Activated CD4-positive, alpha-beta T cell treated with anti-CD3 and anti-CD28 coated beads, Interleukin-2, amount 10 ng/mL, durations not matched to agents 7 days and 5 days (primary cell): Measurements from ENCODE around the gene RYR1. TPM values are rescaled to one million over a fixed set of nuclear protein-coding genes. Genes with fewer than 3 reads are reported as not detected.

Source experiments
- CTCF ChIA-PET: fragments of 350-600 bp; sonication (Branson Sonifier 250); formaldehyde crosslinking; loops from one replicate; lab custom pipeline; 2021; ENCODE audit warnings: antibody characterized with exemption; lab: Charles Lee
- POLR2A ChIA-PET: fragments of 350-600 bp; sonication (Branson Sonifier 250); formaldehyde crosslinking; loops from one replicate; lab custom pipeline; 2021; ENCODE audit warnings: antibody characterized with exemption; lab: Charles Lee
- DNase-seq: peaks from one replicate; pipeline ENCODE4 v3.0.0-alpha.2; 2020
- H3K27ac Mint-ChIP-seq: one replicate; pipeline ENCODE4 v1.8.0; 2021; ENCODE audit warnings: mild to moderate bottlenecking, moderate library complexity, mixed read lengths
- H3K27me3 Mint-ChIP-seq: one replicate; pipeline ENCODE4 v1.8.0; 2021; ENCODE audit warnings: mixed read lengths
- H3K36me3 Mint-ChIP-seq: one replicate; pipeline ENCODE4 v1.8.0; 2021; ENCODE audit warnings: low read depth, mixed read lengths
- H3K4me1 Mint-ChIP-seq: one replicate; pipeline ENCODE4 v1.8.0; 2021; ENCODE audit warnings: mixed read lengths
- H3K4me3 Mint-ChIP-seq: one replicate; pipeline ENCODE4 v1.8.0; 2021; ENCODE audit warnings: mild to moderate bottlenecking, moderate library complexity, mixed read lengths
- H3K9me3 Mint-ChIP-seq: one replicate; pipeline ENCODE4 v1.8.0; 2021; ENCODE audit warnings: mixed read lengths
- total RNA-seq, 2 experiments: library from RNA; stranded (reverse); gene quantifications; one replicate each; pipeline ENCODE4 v1.2.3, GENCODE V29; 2021

RYR1 gene
- total RNA-seq, 2 experiments from 2014 or later: 0.79 to 1.0 TPM

DNA sequence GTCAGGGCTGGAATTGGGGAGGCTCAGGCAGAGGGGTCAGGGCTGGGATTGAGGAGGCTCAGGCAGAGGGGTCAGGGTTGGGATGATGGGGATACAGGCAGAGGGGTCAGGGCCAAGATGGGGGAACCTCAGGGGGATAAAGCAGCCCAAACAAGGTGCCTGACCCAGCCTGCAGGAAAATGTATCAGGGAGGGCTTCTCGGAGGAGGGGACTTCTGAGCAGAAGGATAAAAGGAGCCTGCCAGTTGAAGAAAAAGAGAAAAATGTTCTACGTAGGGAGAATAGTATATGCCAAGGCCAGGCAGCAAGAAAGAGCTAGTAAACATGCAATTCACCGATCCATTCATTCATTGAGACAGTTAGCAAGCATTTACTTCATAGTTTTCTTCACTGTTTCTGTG is 99.4 kb downstream of the RYR1 start:
- no peak overlapping the region for H3K27ac Mint-ChIP-seq
- H3K27me3 Mint-ChIP-seq: peaks cover 2% of the 10 kb centered on the region
- POLR2A ChIA-PET: no interaction called here
- CTCF ChIA-PET: interaction anchor here (0.6 to 2.5 kb wide), 6 partner anchors 11 to 154 kb away, joined by 3 to 8 read pairs (median 5); no protein-coding TSS in a partner anchor
- H3K4me1 Mint-ChIP-seq: peaks cover 16% of the 10 kb centered on the region
- DNase-seq: no peak
- H3K9me3 Mint-ChIP-seq: peaks cover 23% of the 10 kb centered on the region
- peaks cover 24% of the 10 kb centered on the region for H3K36me3 Mint-ChIP-seq
- no peak overlapping the region for H3K4me3 Mint-ChIP-seq

GRCh38 chr19:38534574-38534973 is 101.1 kb downstream of the RYR1 start:
- CTCF ChIA-PET: interaction anchor here (0.7 to 2.5 kb wide), 3 partner anchors 23 to 101 kb away, joined by 3 to 8 read pairs (median 3); no protein-coding TSS in a partner anchor
- H3K4me3 Mint-ChIP-seq: no peak overlapping the region
- no peak for DNase-seq
- POLR2A ChIA-PET: no interaction called here
- peaks cover 2% of the 10 kb centered on the region for H3K27me3 Mint-ChIP-seq
- no peak overlapping the region for H3K27ac Mint-ChIP-seq
- peaks cover 29% of the 10 kb centered on the region for H3K36me3 Mint-ChIP-seq
- H3K9me3 Mint-ChIP-seq: peaks cover 23% of the 10 kb centered on the region
- H3K4me1 Mint-ChIP-seq: peaks cover 32% of the 10 kb centered on the region

DNA sequence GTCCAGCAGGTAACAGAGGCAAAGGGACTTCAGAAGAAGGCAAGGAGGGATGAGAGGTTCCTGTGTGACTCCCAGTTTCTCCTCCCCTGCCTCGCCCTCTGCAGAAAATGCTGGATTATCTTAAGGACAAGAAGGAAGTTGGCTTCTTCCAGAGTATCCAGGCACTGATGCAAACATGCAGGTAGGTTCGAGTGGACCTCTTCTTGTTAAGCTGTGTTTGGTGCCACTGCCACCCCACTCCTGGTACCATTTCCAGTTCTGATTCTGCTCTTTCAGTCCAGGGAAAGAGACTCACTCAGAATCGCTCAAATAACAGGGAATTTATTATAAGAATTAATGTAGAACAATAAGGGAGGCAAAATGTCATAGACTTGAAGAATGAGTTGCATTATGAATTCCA is 101.7 kb downstream of the RYR1 start:
- Mint-ChIP-seq H3K9me3 (peaks cover 26% of the 10 kb centered on the region), H3K27me3 (peaks cover 2% of the 10 kb centered on the region), H3K36me3 (peaks cover 30% of the 10 kb centered on the region), H3K27ac (peak overlapping the region; percentile 5), H3K4me1 (peaks cover 36% of the 10 kb centered on the region), H3K4me3 (no peak overlapping the region)
- DNase-seq: no peak
- ChIA-PET CTCF (no interaction called here), POLR2A (no interaction called here)

GRCh38 chr19:38537071-38537936 is 103.8 kb downstream of the RYR1 start:
- Mint-ChIP-seq H3K4me3 (no peak overlapping the region), H3K27ac (peak overlapping the region; percentile 97), H3K4me1 (peaks cover 42% of the 10 kb centered on the region), H3K36me3 (peaks cover 35% of the 10 kb centered on the region), H3K27me3 (peaks cover 2% of the 10 kb centered on the region), H3K9me3 (peaks cover 31% of the 10 kb centered on the region)
- DNase-seq: no peak
- ChIA-PET POLR2A (no interaction called here), CTCF (no interaction called here)

DNA sequence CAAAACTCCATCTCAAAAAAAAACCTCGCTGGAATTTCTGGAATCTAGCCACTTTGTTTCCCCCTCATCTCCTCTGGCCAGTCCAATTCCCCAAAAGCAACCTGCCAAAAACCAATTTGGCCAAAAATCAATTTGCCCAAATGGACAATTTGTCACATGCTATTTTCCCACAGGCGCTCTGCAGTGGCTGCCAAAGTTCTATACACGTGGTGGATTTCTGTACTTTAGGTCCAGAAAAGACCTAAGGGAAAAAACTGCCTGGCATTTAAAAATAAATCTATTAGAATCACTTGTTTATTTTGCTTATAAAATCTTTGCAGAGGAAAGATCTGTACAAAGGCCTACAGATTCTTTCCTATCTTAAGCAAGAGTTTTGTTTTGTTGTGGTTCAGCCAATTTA is 104.9 kb downstream of the RYR1 start:
- H3K4me3 Mint-ChIP-seq: peak overlapping the region; percentile 67
- peaks cover 2% of the 10 kb centered on the region for H3K27me3 Mint-ChIP-seq
- ChIA-PET POLR2A (no interaction called here), CTCF (interaction anchor here (1.0 kb wide), 1 partner anchor 96 kb away, joined by 4 read pairs; no protein-coding TSS in a partner anchor)
- peaks cover 31% of the 10 kb centered on the region for H3K9me3 Mint-ChIP-seq
- DNase-seq: no peak
- peaks cover 35% of the 10 kb centered on the region for H3K36me3 Mint-ChIP-seq
- peak overlapping the region; percentile 97 for H3K27ac Mint-ChIP-seq
- H3K4me1 Mint-ChIP-seq: peaks cover 47% of the 10 kb centered on the region

DNA sequence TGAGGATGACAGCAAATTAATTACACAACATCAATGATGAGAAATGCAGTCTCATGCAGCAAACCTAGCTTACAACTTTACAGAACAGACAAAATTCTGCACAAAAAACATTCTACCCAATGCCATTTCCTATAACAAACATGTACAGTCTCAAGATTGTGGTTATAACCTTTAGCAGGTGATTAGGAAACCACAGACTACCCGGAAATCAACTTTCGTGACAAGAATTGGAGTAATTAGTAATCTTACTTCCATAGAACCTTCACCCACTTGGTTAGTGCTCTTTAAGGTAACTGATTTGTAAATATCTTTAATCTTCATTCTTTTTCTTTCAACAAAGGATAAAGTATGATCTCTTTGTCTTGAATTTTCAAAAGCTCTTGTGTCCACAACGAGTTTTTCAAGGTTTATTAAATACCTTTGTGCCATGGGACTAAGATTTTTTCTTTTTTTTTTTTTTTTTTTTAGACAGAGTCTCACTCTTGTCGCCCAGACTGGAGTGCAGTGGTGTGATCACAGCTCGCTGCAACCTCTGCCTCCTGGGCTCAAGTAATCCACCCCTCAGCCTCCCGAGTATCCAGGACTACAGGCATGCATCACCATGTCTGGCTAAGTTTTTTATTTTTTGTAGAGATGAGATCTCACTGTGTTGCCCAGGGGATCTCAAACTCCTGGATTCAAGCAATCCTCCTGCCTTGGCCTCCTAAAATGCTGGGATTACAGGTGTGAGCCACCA is 105.5 kb downstream of the RYR1 start:
- ChIA-PET CTCF (interaction anchor here (1.0 kb wide), 1 partner anchor 95 kb away, joined by 4 read pairs; no protein-coding TSS in a partner anchor), POLR2A (no interaction called here)
- peak overlapping the region; percentile 97 for H3K27ac Mint-ChIP-seq
- H3K9me3 Mint-ChIP-seq: peaks cover 31% of the 10 kb centered on the region
- H3K4me3 Mint-ChIP-seq: peak overlapping the region; percentile 67
- peaks cover 51% of the 10 kb centered on the region for H3K4me1 Mint-ChIP-seq
- peaks cover 35% of the 10 kb centered on the region for H3K36me3 Mint-ChIP-seq
- peaks cover 2% of the 10 kb centered on the region for H3K27me3 Mint-ChIP-seq
- DNase-seq: peak; percentile 73

DNA sequence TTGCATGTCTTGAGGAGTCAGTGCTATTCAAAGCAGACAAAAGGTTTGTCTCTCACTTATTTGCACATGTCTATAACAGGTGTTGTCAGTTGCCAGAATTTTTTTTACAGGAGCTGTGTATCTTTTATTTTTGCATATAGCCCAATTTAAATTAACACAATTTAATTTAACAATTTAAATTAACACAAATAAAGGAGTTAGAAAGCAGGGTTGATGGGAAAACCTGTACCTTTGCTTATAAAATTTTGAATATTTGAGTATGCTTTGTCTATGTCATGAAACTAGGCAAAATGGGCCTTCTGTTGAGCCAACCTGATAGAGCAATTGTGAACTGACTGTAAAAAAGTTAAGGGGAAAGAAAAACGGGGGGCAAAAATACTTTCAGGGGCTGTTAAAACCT is 106.3 kb downstream of the RYR1 start:
- ChIA-PET POLR2A (no interaction called here), CTCF (no interaction called here)
- H3K9me3 Mint-ChIP-seq: peaks cover 26% of the 10 kb centered on the region
- H3K36me3 Mint-ChIP-seq: peaks cover 30% of the 10 kb centered on the region
- no peak overlapping the region for H3K4me3 Mint-ChIP-seq
- DNase-seq: no peak
- peak overlapping the region; percentile 97 for H3K27ac Mint-ChIP-seq
- H3K4me1 Mint-ChIP-seq: peaks cover 59% of the 10 kb centered on the region
- H3K27me3 Mint-ChIP-seq: peaks cover 1% of the 10 kb centered on the region

DNA sequence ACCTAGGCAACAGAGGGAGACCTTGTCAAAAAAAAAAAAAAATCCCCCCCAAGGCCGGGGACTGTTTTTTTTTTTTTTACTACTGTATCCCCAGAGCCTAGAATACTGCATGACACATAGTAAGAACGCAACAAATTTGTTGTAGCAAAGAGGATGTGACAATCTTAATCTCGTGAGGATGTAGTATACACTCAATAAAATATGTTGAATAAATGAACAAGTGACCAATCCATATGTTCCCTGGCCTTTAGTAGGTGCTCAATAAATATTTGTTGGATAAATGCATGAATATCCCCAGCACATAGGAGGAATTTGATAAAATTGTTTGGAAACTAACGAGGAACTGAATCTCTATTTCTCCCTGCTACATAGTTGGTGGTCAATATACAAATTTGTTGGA is 108.5 kb downstream of the RYR1 start:
- Mint-ChIP-seq H3K4me3 (no peak overlapping the region), H3K9me3 (peaks cover 11% of the 10 kb centered on the region), H3K4me1 (peaks cover 60% of the 10 kb centered on the region), H3K27ac (no peak overlapping the region), H3K36me3 (peaks cover 15% of the 10 kb centered on the region), H3K27me3 (no peaks in the 10 kb centered on the region)
- CTCF ChIA-PET: no interaction called here
- POLR2A ChIA-PET: no interaction called here
- no peak for DNase-seq

- no peak for DNase-seq
- peak overlapping the region; percentile 81 for H3K27ac Mint-ChIP-seq
- no peak overlapping the region for H3K4me3 Mint-ChIP-seq
- ChIA-PET CTCF (interaction anchor here (0.8 to 2.1 kb wide), 7 partner anchors 11 to 94 kb away, joined by 3 to 6 read pairs (median 5); partner anchors contain the start of gene EIF3K), POLR2A (no interaction called here)
- H3K36me3 Mint-ChIP-seq: peaks cover 10% of the 10 kb centered on the region
- peaks cover 47% of the 10 kb centered on the region for H3K4me1 Mint-ChIP-seq
- H3K27me3 Mint-ChIP-seq: no peaks in the 10 kb centered on the region
- peaks cover 8% of the 10 kb centered on the region for H3K9me3 Mint-ChIP-seq
Observed at GRCh38 chr19:38543286-38543806, 109.9 kb downstream of the RYR1 start.

DNA sequence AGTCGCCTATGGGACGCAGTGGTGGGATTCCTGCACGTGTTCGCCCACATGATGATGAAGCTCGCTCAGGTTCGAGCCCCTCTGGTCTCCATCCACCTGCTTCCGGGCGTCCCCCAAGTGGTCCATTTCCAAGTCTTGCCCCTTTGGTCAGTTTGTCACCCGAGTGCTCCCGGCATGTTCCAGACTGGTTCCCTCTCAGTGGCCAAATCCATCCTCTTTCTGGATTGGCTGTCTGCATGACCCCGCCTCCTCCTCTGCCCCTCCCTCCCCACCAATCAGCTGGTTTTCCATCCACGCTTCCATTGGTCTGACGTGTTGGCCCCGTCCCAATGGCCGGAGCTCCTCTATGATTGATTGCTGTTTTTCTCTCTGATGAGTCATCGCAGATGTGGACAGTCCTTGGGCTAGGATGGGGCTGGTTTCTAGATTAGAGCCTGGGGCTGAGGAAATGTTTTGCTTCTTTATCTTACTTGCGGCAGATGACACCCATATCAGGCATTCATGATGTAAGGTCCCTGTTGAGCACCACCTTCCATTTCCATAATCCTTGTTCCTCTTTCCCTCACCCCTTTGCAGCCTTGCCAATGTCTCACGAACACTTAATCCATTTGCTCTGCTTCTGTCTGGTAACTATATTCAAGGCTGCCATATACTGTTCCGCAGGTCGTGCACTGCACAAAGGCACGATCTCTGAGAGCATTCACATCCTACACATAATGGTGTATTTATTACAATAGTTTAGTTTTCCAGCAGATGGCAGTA is 110.5 kb downstream of the RYR1 start:
- ChIA-PET POLR2A (no interaction called here), CTCF (interaction anchor here (0.8 to 2.1 kb wide), 8 partner anchors 11 to 119 kb away, joined by 3 to 6 read pairs (median 5); partner anchors contain the start of gene EIF3K)
- Mint-ChIP-seq H3K27me3 (no peaks in the 10 kb centered on the region), H3K36me3 (peaks cover 6% of the 10 kb centered on the region), H3K4me3 (peak overlapping the region; percentile 49), H3K4me1 (peaks cover 41% of the 10 kb centered on the region), H3K27ac (peak overlapping the region; percentile 89), H3K9me3 (peaks cover 8% of the 10 kb centered on the region)
- peak; percentile 59 for DNase-seq

- Mint-ChIP-seq H3K27ac (peak overlapping the region; percentile 89), H3K27me3 (no peaks in the 10 kb centered on the region), H3K4me1 (peaks cover 34% of the 10 kb centered on the region), H3K9me3 (peaks cover 8% of the 10 kb centered on the region), H3K4me3 (no peak overlapping the region), H3K36me3 (peaks cover 6% of the 10 kb centered on the region)
- DNase-seq: no peak
- ChIA-PET CTCF (interaction anchor here (0.8 to 2.1 kb wide), 8 partner anchors 12 to 119 kb away, joined by 3 to 6 read pairs (median 5); partner anchors contain the start of gene EIF3K), POLR2A (no interaction called here)
Observed at GRCh38 chr19:38544569-38545315, 111.3 kb downstream of the RYR1 start.
